Bronchial epithelial cell (primary cell): ENCODE data around the gene STK11. TPM values are rescaled to one million over a fixed set of nuclear protein-coding genes. Genes with fewer than 3 reads are reported as not detected.
A peak's percentile ranks its signal among the peaks of the same experiment; 100 is the strongest.

ENCODE experiments used
- DNase-seq: peaks from one replicate; pipeline ENCODE4 v3.0.0-alpha.2; 2010; ENCODE audit warnings: low read depth
- FAIRE-seq: peaks from 2 replicates; lab custom pipeline; 2011; peaks lifted over from hg19 to GRCh38; lab: Jason Lieb, UNC
- H3K27me3 ChIP-seq: 2 replicates; pipeline ENCODE4 v1.5.1; 2011; ENCODE audit warnings: low read length; ENCODE audit not compliant: control insufficient read depth, insufficient read depth
- H3K36me3 ChIP-seq: 2 replicates; pipeline ENCODE4 v1.5.1; 2011; ENCODE audit warnings: low read length; ENCODE audit not compliant: control insufficient read depth, insufficient read depth
- H3K4me3 ChIP-seq: 2 replicates; pipeline ENCODE4 v1.5.1; 2011; ENCODE audit warnings: mild to moderate bottlenecking, low read depth, low read length, control low read depth
- CTCF ChIP-seq: IDR thresholded peaks from 2 replicates; pipeline ENCODE4 v1.5.1; 2011; ENCODE audit warnings: mild to moderate bottlenecking, moderate library complexity, low read length, control low read depth, inconsistent platforms; ENCODE audit not compliant: insufficient read depth, severe bottlenecking
- total RNA-seq: library from RNA; depleted of rRNA; stranded (reverse); fragments of >200 nt; gene quantifications from 2 replicates; pipeline ENCODE4 v1.2.1, GENCODE V29; 2014

Gene STK11
- total RNA-seq, 1 donor from 2014 or later: 117 TPM

- FAIRE-seq (no peak), DNase-seq (no peak)
- Histone ChIP-seq H3K36me3 (peaks cover 2% of the 10 kb centered on the region), H3K27me3 (no peaks in the 10 kb centered on the region), H3K4me3 (peak overlapping the region; percentile 75)
- TF ChIP-seq CTCF: no peak
Observed at GRCh38 chr19:1261798-1262622, 56.4 kb downstream of the STK11 start.

DNA sequence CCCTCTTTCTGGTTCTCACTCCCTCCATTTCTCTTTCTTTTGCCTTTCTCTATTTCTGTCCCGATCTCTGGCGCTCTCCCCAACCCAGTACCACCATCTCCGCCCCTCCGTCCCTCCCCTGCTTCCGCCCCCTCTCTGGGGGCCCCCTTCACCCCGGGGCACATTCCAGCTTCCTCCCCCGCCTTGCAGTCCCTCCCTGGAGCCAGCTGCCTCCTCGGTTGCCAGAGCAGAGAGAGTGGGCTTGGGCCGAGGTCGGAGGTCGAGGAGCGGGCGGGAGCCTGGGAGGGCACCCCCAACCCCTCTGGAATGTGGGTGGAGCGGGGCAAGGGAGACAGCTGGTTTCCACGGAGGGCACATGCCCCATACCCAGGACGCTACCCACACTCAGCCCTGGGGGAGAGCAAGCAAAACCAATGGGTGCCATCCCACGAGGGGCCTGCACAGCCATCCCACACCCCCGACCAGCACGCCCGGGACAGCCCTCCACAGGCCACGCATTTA, 57.1 kb downstream of the STK11 start:
- peak overlapping the region; percentile 75 for H3K4me3 ChIP-seq

DNA sequence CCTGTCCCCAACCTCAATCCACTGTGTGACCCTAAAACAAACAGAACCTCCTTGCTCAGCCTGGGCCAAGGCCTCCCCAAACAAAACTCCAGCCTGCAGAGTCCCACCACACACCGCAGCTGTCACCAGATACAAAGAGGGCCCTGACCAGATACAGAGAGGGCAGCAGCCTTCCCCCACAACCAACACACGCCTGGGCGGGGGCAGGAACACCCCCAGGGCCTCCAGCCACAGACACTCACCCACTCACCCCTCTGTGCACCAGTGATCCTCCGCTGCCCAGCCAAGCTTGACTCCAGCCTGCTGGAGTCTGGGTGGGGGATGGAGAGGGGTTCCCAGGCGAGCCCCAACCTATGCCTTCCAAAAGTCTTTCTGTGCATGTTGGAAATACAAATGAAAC, 57.6 kb downstream of the STK11 start:
- DNase-seq (no peak), FAIRE-seq (no peak)
- no peaks in the 10 kb centered on the region for H3K27me3 ChIP-seq
- H3K36me3 ChIP-seq: no peaks in the 10 kb centered on the region
- no peak for TF ChIP-seq CTCF
- H3K4me3 ChIP-seq: no peak overlapping the region

More for the DNA sequence above, 57.1 kb downstream of the STK11 start:
- no peak for TF ChIP-seq CTCF
- no peaks in the 10 kb centered on the region for H3K36me3 ChIP-seq
- no peaks in the 10 kb centered on the region for H3K27me3 ChIP-seq
- no peak for FAIRE-seq
- no peak for DNase-seq

- no peak for FAIRE-seq
- H3K36me3 ChIP-seq: no peaks in the 10 kb centered on the region
- H3K27me3 ChIP-seq: no peaks in the 10 kb centered on the region
- no peak overlapping the region for H3K4me3 ChIP-seq
- no peak for TF ChIP-seq CTCF
- DNase-seq: peak; percentile 70
Observed at GRCh38 chr19:1264801-1265614, 59.4 kb downstream of the STK11 start.

GRCh38 chr19:1265615-1266128, 60.1 kb downstream of the STK11 start:
- TF ChIP-seq CTCF: no peak
- FAIRE-seq (no peak), DNase-seq (no peak)
- H3K36me3 ChIP-seq: peaks cover 2% of the 10 kb centered on the region
- H3K4me3 ChIP-seq: peak overlapping the region; percentile 46
- H3K27me3 ChIP-seq: no peaks in the 10 kb centered on the region
